Left forelimb (tissue), 1 donor: ENCODE data around the gene HNF4A.

Experiments
- DNase-seq: peaks from one replicate; pipeline ENCODE4 v3.0.0-alpha.2; 2018; ENCODE audit warnings: low spot score

The HNF4A gene

GRCh38 chr20:44392776-44393607 is 37.5 kb downstream of the HNF4A start:
- no peak for DNase-seq

GRCh38 chr20:44393608-44394451 is 38.3 kb downstream of the HNF4A start:
- no peak for DNase-seq

- DNase-seq, result no peak
These were observed 38.9 kb downstream of the HNF4A start for GRCh38 chr20:44394452-44394701.

- no peak for DNase-seq
These were observed 39.4 kb downstream of the HNF4A start for GRCh38 chr20:44394702-44395460.

- DNase-seq, result no peak
These were observed 40.2 kb downstream of the HNF4A start for GRCh38 chr20:44395461-44396340.

- no peak for DNase-seq
These were observed 41.1 kb downstream of the HNF4A start for GRCh38 chr20:44396369-44397130.

GRCh38 chr20:44398335-44398734 is 42.8 kb downstream of the HNF4A start:
- no peak for DNase-seq

GRCh38 chr20:44399446-44399845 is 43.9 kb downstream of the HNF4A start:
- no peak for DNase-seq

GRCh38 chr20:44400671-44400969 is 45.1 kb downstream of the HNF4A start:
- no peak for DNase-seq

- no peak for DNase-seq
These were observed 45.7 kb downstream of the HNF4A start for GRCh38 chr20:44400970-44401769.

GRCh38 chr20:44401770-44402390 is 46.4 kb downstream of the HNF4A start:
- no peak for DNase-seq

GRCh38 chr20:44402391-44403193 is 47.1 kb downstream of the HNF4A start:
- no peak for DNase-seq

- no peak for DNase-seq
These were observed 48.0 kb downstream of the HNF4A start for GRCh38 chr20:44403194-44404112.

GRCh38 chr20:44404204-44405181 is 49.0 kb downstream of the HNF4A start:
- DNase-seq, result no peak

- DNase-seq, result no peak
These were observed 49.8 kb downstream of the HNF4A start for GRCh38 chr20:44405257-44405656.

GRCh38 chr20:44405785-44406571 is 50.5 kb downstream of the HNF4A start:
- no peak for DNase-seq
